ENCODE measurements around the gene SFT2D1.

Gene SFT2D1

DNA sequence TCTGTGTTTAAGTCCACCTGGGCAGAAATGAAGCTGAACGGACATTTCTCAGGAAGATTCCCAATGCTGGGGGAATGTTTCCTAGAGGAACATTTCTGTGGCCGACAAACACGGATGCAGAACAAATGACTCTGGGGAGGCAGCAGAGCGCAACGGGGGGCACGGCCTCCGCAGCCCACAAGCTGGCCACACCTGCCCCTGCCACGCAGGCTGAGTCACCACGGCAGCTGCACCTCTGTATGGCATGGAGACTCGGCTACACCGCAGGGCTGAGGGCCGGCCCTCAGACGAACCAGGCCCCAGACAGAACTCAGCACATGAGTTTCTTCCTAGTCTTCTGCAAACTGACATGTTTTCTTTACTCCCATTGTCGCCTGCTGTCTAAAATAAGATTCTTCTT, 24.1 kb downstream of the SFT2D1 start:
- H3K9me3 ChIP-seq = no peaks in the 10 kb centered on the region
- H3K27ac ChIP-seq = no peak overlapping the region
- H3K4me3 ChIP-seq (ENCODE audit: low read depth in 1 of 2, low read length in 1 of 2) = no peak overlapping the region
- TF ChIP-seq, protein P1, sequence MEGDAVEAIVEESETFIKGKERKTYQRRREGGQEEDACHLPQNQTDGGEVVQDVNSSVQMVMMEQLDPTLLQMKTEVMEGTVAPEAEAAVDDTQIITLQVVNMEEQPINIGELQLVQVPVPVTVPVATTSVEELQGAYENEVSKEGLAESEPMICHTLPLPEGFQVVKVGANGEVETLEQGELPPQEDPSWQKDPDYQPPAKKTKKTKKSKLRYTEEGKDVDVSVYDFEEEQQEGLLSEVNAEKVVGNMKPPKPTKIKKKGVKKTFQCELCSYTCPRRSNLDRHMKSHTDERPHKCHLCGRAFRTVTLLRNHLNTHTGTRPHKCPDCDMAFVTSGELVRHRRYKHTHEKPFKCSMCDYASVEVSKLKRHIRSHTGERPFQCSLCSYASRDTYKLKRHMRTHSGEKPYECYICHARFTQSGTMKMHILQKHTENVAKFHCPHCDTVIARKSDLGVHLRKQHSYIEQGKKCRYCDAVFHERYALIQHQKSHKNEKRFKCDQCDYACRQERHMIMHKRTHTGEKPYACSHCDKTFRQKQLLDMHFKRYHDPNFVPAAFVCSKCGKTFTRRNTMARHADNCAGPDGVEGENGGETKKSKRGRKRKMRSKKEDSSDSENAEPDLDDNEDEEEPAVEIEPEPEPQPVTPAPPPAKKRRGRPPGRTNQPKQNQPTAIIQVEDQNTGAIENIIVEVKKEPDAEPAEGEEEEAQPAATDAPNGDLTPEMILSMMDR (IDR thresholded peaks at IDR 0.05) = no peak
- no peaks in the 10 kb centered on the region for H3K4me1 ChIP-seq (ENCODE audit: control insufficient read depth in 1 of 2, insufficient read depth in 1 of 2, low read depth in 1 of 2, low read length in 1 of 2)
- H3K36me3 ChIP-seq = peaks cover 54% of the 10 kb centered on the region
- H3K27me3 ChIP-seq = no peaks in the 10 kb centered on the region

- H3K4me1 ChIP-seq (ENCODE audit: control insufficient read depth in 1 of 2, insufficient read depth in 1 of 2, low read depth in 1 of 2, low read length in 1 of 2) = no peaks in the 10 kb centered on the region
- H3K27me3 ChIP-seq = peaks cover under 1% of the 10 kb centered on the region
- TF ChIP-seq, protein P1 (IDR thresholded peaks at IDR 0.05) = no peak
- no peaks in the 10 kb centered on the region for H3K9me3 ChIP-seq
- no peak overlapping the region for H3K4me3 ChIP-seq (ENCODE audit: low read depth in 1 of 2, low read length in 1 of 2)
- H3K36me3 ChIP-seq = peaks cover 48% of the 10 kb centered on the region
- no peak overlapping the region for H3K27ac ChIP-seq
These were observed 24.8 kb downstream of the SFT2D1 start for GRCh38 chr6:166317261-166318212.

- no peak overlapping the region for H3K4me3 ChIP-seq (ENCODE audit: low read depth in 1 of 2, low read length in 1 of 2)
- H3K4me1 ChIP-seq (ENCODE audit: control insufficient read depth in 1 of 2, insufficient read depth in 1 of 2, low read depth in 1 of 2, low read length in 1 of 2) = no peaks in the 10 kb centered on the region
- H3K27me3 ChIP-seq = peaks cover 20% of the 10 kb centered on the region
- H3K9me3 ChIP-seq = no peaks in the 10 kb centered on the region
- no peak overlapping the region for H3K27ac ChIP-seq
- H3K36me3 ChIP-seq = peaks cover 27% of the 10 kb centered on the region
- TF ChIP-seq, protein P1 (IDR thresholded peaks at IDR 0.05) = no peak
These were observed 26.9 kb downstream of the SFT2D1 start for GRCh38 chr6:166315436-166315835.

DNA sequence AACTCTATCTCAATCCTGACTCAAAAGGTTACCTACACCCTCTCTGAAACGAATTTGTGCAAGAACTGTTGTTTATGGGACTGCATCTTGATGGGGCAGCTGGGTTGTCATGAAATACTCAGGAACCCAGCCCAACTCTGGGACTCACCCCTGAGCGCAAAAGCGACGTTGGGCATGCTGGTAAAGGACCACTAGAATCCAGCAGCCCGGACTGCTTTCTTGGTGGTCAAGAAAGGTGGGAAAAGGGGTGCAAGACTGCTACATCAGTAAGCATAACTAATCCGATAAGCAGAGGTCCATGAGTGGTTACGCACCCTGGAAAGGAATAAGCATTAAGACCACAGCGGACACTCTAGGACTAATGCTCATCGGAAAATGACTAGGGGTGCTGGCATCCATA, 27.9 kb downstream of the SFT2D1 start:
- TF ChIP-seq, protein P1 (IDR thresholded peaks at IDR 0.05) = no peak
- no peak overlapping the region for H3K4me3 ChIP-seq (ENCODE audit: low read depth in 1 of 2, low read length in 1 of 2)
- H3K9me3 ChIP-seq = no peaks in the 10 kb centered on the region
- peaks cover 30% of the 10 kb centered on the region for H3K27me3 ChIP-seq
- H3K36me3 ChIP-seq = peaks cover 18% of the 10 kb centered on the region
- no peaks in the 10 kb centered on the region for H3K4me1 ChIP-seq (ENCODE audit: control insufficient read depth in 1 of 2, insufficient read depth in 1 of 2, low read depth in 1 of 2, low read length in 1 of 2)
- H3K27ac ChIP-seq = no peak overlapping the region

DNA sequence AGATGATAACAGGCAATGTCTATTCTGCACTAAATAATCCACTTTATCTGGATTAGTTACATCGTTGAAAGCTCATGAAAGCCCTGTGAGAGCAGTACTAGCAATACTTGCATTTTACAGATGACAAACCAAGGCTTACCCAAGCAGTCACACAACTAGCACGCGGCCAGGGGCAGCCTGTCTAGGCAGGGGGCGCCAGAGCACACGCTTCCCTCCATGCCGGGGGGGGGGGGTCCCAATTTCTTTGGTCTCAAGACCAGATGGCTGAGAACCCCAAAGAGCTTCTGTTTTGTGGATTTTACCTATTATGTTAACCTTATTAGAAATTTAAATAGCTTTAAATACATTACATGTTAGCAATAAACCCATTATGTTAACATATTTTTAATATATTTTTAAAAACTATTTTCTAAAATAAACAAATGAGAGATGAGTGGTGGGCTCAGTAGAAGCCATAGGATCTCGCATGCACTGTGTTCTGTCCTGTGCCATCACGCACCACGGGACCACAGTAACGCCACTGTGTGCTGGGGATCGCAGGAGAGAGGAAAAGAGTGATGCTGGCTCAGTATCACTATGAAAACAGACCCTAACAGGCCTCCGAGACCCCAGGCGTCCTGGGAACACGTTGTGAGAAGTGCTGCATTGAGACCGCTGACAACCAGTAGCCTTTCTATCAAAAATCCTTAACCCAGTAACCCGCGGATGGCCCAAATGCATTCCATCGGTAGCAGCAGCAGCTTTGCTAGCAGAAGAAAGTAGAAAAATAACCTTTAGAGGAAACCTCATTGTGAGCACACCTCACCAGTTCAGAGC, 28.9 kb downstream of the SFT2D1 start:
- H3K4me1 ChIP-seq (ENCODE audit: control insufficient read depth in 1 of 2, insufficient read depth in 1 of 2, low read depth in 1 of 2, low read length in 1 of 2) = peaks cover 0 to 3% of the 10 kb centered on the region in 2 experiments
- H3K27ac ChIP-seq = no peak overlapping the region
- H3K4me3 ChIP-seq (ENCODE audit: low read depth in 1 of 2, low read length in 1 of 2) = no peak overlapping the region
- peaks cover 8% of the 10 kb centered on the region for H3K36me3 ChIP-seq
- no peaks in the 10 kb centered on the region for H3K9me3 ChIP-seq
- TF ChIP-seq, protein P1 (IDR thresholded peaks at IDR 0.05) = no peak
- H3K27me3 ChIP-seq = peaks cover 40% of the 10 kb centered on the region
